ENCODE measurements around the gene UBAP1.
"Not testable (repeated sequence)": the region's sequence is repeated elsewhere in the genome, so short reads cannot be mapped to it uniquely, and the experiment has no call there.

Gene UBAP1

DNA sequence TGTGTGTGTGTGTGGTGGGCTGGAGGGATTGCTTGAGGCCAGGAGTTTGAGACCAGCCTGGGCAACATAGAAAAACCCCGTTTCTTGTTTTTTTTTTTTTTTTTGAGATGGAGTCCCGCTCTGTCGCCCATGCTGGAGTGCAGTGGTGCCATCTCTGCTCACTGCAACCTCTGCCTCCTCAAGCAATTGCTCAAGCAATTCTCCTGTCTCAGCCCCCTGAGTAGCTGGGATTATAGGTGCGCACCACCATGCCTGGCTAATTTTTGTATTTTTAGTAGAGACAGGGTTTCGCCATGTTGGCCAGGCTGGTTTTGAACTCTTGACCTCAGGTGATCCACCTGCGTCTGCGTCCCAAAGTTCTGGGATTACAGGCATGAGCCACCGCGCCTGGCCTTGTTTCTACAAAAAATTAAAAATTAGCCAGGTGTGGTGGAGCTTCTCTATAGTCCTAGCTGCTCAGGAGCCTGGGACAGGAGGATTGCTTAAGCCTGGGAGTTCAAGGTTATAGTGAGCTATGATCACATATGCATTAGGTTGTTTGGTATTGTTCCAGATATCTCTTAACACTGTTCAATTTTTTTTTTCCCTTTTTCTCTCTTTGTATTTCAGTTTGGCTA is 47.4 kb downstream of the UBAP1 start:
- not testable (repeated sequence) for DNase-seq

DNA sequence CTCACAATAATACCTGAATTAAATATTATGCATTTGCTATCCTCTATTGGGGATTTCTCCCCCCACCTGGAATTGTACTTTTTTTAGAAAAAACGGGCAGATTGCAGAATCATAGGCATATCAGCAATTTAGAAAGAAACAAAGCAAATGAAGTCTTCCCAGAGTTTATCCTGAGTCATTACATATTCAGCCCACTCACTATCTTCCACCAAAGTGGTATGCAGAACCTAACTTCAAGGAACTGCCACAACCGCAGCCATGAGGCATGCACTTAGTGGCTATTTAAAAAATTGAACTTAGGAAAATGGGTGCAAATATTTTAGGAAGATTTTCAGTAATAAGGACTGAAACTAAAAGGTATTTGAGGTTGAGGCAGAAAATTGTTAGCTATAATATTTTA is 48.6 kb downstream of the UBAP1 start:
- peak; percentile 31 for DNase-seq

DNA sequence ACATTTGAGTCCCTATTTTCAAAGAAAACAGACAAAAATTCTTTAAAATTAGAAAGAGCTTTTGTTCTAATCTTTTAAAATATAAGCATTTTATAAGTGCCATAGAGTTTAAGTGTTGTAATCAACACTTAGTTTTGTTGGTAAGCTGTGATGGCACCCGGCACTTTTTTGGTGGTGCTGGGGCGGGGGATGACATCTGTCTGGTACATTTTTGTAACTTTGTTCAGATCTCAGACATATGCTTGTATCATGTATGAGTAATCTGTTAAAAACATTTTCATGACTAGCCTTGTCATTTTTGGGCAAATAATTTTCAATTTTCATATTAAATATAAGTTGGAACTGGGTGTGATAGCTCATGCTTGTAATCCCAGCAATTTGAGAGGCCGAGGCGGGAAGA is 51.7 kb downstream of the UBAP1 start:
- no peak for DNase-seq

DNA sequence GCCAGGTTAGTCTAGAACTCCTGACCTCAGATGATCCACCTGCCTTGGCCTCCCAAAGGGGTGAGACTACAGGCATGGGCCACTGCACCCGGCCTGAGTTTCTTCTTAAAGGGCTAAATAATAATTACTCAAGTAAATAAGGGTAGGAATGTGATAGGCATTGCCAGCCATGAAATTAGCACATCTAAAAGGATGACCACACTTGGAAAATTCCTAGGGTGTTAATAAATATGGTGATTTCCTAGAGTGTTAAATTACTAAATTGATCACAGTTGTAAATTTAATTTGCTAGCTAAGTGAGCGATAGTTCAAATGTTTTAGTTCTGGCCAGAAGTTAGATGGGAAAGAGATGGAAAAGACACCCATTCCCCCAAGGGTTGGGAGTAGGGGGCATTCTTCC is 53.4 kb downstream of the UBAP1 start:
- DNase-seq, result no peak

DNA sequence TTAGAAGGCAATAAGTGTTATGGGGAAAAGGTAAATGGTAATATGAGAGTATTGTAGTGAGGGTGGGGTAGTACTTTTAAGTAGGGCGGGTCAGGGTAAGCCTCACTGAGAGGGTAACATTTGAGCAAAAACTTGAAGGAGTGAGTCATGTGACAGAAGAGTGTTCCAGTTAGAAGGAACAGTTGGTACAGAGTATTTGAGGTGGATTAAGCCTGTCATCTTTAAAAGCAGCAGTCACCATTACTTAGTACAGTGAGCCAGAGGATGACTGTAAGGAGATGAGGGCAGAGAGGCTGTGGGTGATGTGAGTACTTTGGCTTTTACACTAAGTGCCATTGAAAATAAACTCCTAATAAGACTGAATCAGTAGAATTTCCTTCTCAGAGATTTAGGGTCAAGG is 54.8 kb downstream of the UBAP1 start:
- no peak for DNase-seq

DNA sequence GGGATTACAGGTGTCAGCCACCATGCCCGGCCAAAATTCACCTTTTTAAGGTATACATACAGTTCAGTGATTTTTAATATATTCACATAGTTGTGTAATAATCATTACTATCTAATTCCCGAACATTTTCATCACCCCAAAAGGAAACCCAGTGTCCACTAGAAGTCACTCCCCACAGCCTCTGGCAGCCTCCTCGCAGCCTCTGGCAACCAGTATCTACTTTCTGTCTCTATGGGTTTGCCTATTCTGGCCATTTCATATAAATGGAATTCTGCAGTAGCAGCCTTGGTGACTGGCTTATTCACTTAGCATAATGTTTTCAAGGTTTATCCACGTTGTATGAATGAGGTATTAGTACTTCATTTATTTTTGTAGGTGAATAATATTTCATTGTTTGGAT is 59.0 kb downstream of the UBAP1 start:
- DNase-seq, result no peak

DNA sequence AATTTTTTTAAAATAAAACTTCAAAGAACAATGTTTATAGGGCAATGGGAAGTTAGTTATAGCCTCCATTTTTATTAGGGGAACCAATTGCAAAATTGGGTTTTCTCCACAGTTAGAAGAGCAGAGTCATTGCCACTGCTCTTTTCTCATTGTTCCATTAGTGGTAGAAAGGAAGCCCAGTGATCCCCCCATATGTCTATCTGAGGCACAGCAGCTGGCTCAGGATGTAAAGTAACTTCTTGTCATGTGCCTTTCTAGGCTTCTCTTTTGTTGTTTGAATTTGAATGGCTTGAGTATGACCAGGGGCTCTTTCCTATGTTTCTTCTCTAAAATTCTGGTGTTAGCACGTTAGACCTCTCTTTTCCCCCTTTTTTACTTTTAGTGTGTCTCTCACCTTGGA is 61.2 kb downstream of the UBAP1 start:
- DNase-seq, result no peak

DNA sequence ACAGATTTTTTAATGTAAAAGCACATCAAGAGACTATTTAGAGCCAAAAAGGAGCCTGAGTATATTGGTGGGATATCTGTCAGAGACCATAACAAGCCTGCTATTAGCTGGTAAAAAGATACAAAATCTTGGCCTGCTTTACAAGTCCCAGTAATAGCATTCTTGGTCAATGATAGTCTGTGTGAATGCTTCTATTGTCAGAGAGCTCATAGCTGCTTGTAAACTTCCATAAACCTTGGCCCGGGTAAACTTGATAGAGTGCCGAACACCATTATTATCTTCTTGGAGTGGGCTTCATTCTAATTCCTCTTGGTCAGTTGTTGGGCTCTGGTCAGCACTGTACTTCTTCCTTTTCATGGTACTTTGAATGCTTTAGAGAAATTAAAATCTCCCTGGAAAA is 64.0 kb downstream of the UBAP1 start:
- no peak for DNase-seq

DNA sequence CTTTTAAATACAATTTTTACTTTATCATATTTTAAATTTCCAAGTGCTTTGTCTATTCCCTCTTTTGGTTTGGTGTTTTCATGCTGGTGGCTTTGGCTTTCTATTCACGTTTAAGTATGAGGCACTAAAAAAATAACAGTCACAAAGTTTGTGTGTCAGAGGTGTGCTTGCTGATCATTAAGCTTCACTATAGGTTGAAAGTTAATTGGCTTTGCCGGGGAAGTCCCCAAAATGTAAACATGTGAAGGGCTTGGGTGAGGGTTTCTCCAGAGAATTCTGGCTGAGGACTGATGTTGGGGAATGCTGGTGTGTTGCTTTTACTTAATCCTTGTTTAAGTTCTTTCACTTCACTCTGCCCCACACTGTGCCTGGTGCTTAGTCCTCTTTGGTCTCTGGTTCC is 66.4 kb downstream of the UBAP1 start:
- not testable (repeated sequence) for DNase-seq

DNA sequence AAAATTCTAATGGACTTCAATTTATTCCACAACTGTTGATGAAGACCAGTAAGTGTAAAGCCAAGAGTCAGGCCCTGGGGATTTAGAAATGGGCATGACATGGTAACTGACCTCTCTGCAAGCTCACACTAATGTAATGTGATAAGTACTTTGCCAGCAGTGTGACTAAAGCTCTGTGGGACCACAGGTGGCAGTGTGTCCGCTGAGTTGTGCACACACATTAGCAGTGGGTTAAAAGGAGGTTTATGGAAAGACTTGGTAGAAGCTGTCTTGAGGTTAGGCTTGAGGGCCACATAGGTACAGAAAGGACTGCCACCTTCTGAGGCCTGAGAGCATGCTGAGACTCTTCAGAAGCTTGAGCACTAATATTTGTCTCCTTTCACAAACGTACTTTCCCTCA is 67.6 kb downstream of the UBAP1 start:
- no peak for DNase-seq

DNA sequence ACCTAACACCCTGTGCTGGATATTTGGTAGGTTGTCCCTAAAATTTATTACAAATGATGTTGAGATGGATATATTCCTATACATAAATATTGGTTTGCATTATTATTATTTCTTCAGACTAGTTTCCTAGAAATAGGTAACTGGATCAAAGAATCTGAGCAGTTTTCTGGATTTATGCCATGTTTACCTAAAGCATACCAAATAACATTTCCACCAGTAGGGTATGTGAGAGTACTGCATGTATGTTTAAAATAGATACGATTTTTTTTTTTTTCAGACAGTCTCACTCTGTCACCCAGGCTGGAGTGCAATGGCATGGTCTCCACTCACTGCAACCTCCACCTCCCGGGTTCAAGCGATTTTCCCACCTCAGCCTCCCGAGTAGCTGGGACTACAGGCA is 68.9 kb downstream of the UBAP1 start:
- DNase-seq, result not testable (repeated sequence)

DNA sequence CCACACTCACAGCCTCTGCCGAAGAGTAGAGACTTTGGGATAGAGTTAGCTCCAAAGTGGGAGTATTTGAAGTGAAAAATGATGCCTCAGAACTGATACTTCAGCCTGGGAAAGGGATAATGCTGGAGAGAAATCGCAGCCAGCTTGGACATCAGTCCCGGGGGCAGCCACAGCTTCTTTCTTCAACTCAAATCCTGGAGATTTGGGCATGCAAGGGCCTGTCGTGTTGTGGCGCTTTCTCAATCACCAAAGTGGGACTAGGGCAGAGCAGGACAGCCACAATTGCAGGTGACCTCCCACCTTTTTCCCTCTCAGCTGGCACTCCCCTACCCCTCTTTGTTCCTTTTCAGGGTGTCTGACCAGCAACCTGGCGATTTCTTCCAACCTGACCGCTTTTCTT is 70.4 kb downstream of the UBAP1 start:
- DNase-seq, result no peak

DNA sequence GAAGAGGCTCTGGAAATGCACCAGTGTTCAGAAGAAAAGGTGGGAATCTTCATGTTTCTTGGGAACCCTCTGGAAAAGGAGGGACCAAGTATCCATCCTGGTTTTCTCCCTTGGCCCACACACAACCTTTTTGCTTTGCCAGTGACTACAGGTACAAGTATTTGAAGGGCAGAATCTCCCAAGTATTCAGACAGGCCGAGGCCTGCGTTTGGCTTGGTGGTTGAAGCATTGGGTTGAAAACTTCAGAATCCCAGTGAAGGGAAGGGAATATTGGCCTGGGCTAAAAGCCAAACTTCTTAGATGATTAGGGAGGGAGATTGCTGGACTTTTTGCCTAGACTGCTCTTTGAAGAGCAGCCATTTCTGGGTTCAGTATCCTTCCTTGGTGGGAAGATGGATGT is 71.9 kb downstream of the UBAP1 start:
- DNase-seq, result no peak

DNA sequence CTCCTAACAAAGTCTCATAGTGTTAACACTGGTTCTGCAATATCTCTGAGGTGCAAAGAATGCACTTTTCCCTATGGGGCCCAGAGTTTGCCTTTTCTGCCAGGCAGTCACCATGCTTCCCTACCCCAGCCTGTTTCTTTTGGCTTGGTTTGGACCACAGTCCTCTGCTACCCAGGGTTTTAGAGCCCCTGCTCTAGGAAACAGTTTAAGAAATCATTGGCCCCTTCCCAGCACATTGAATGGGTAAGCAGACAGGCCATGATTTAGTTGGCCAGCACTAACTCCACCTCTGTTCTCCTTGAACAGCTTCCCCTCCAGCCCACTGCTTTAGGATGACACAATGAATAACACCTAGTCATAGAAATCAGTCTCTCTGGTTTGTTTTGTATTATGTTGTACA is 73.2 kb downstream of the UBAP1 start:
- no peak for DNase-seq

DNA sequence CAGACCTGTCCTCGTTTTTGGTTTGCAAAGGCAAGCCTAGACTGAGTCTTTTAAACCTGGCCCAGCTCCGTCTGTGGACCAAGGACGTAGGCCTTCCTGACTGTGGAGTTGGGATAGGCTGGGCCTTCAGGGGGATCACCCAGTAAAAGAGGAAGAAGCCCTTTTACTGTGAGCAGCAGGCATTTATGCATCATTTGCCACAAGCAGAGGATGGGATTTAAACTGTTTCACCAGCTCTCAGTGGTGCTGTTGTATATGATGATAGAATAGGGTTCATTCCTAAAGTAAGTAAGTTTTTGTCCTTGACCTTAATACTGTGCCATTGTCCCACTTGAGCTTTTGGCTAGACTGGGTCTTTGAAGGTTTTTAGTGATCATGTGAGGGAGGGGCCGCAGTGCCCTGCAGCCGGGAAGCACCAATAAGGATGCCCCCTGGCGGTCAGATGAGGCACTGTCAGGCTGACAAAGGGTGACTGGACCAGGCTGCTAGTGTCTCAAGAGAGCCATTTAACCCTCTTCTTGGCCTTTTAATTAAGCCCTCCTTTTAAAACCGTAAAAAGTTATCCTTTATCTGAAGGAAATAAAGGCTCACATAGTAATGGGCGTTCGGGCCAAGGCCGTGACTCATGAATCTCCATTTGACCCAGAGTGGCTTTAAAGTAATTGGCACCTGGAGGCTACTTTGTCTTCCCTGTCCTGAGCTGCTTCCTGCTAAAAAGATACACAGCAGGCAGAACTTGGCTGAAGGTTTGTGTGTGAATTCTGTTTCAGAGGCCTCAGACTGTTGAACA is 74.0 kb downstream of the UBAP1 start:
- DNase-seq, result peak; percentile 33

DNA sequence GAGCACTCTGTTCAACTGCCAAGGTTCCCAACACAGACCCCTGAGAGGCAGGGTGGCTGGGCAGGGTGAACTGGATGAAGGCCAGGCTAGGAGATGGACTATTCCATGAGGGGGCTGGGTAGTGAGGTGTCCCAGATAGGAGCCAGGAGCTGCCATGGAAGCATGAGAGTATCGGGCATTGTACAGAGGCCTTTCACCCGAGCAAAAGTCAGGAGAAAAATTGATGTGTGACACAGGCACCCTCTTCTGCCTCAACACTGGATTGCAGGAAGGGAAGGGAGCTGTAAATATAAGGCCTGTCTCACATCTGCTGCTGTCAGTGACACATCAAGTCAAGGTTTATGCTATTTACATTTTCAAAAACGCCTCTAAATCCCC is 74.6 kb downstream of the UBAP1 start:
- peak; percentile 47 for DNase-seq

DNA sequence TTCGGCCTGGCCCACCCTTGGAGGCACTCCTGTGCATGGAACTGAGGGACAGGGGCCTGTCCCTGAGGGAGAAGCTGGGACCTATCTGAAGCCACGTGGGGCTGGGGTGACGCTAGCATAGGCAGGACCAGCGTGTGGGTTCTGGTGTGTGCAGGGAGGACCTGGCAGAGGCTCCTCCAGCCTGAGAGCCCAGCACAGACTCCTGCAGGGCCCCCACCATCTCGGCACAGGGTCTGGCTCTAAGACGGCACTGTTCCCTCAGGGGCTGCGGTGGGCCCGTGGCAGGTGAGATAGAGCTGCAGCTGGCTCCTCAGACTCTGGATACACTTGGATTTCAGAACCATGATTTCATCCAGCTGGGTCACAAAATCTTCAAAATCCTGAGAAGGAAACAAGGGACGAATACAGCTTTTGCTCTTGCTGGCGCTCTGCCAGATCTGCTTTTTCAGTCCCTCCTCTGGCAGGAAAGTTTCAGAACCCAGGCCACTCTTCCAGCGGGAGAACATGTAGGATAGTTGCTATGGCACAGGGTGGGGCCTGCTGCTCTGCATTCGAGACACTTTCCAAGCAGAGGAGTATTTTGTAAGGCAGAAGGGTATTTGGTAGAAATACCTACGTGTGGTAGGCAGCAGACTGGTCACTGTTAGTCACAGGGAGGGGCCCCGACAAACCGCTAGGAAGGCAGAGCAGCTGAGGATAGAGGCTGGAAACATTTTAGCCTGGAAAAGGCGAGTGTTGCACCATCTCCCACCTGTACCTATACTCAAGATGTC is 75.5 kb downstream of the UBAP1 start:
- DNase-seq, result peak; percentile 52

DNA sequence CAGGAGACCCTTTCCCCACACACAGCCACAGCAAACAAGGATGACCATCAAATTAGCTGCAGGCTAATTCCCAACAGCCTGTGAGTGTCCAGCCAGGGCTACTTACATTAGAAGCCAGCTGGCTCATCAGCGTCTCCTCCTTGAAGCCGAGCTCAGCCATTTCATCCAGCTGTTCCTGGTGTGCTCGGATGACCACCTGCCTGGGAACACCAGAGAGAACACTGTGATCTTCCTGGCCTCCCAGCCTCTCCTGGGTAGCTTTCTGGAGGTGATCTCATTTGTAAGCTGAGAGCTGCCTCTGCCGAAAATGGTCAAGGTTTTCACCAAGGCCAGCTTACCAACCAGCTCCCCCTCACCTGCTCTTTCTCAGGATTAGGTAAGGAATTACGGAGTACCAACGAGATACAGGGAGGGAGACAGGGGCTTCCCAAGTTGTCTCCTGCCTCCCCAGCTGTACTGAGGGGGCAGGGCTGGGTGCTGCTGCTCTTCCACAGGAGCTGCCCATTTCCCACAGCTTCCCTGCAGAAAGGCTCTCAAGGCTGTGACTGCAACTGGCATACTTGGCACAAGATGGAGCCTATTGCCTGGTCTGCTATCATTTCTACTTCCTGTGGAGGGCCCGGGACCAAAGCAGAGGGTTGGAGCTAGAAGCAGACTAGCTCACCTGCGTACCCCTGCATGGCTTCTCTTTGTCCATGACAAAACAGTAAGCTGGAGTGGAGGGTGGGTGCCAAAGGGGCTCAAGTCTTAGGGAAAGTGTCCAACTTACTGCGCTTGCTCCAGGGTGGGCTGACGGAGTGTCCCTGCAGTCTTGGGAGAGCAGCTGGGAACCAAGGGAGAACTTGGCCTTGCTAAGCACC is 76.4 kb downstream of the UBAP1 start:
- no peak for DNase-seq

DNA sequence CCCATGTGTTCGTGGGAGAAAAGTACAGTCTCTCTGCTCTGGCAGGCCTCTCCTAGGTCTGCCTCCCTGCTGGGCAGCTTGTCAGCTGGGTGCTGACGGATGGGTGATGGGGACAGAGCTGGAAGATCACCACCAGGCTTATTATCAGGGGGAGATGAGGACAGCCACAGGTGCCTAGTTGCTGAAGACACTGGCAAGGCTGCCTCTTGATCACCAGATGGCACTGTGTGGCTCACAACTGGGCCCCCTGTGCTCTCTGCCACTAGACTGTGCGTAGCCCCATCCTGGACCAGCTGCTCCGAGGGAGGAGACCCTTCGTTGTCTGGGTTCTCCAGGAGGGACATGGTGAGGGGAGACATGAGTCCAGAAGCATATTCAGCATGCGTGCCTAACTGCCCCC is 77.3 kb downstream of the UBAP1 start:
- no peak for DNase-seq

DNA sequence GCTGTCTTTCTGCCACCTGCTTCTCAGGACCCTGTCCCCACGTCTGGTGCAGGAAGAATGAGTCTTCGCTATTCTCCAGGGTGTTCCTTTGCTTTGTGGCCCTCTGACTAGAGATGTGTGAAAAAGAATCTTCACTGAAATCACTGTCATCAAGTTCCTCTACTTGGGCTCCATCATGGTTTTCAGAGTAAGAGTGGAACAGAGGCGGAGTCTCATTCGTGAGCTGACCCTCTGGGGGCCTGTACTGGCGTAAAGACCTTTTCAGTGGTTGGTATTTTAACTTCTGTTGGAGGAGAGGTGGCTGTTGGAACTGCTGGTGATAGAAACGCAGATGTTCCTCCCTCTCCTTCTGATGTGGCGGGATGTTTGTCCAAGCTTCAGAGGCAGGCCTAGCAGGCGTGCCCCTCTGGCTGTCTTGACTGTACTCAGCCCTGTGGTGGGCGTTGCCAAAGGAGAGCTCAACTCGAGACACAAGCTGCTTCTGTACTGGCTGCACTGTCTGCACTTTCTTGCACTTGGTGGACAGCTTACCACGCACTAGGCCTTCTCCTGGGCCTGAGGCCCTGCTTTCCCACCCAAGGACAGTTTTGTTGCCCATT is 78.2 kb downstream of the UBAP1 start:
- DNase-seq, result no peak

DNA sequence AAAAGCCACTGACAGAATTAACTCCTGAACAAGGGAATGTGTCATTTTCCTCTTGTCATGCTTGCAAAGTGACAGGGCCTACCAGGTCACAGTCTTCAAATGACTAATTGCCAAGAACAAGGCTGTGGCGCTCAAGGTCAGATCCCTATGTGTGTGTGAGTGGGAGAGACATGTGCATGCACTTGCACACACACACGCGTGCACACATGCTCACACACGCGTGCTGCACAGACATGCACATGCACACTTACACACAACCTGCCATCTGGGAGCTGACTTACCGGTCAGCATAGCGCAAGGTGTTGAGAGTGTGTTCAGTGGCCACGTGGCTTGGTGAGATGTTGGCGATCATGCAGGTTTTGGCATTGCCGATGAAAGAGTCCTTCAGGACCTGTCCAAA is 80.5 kb downstream of the UBAP1 start:
- no peak for DNase-seq

DNA sequence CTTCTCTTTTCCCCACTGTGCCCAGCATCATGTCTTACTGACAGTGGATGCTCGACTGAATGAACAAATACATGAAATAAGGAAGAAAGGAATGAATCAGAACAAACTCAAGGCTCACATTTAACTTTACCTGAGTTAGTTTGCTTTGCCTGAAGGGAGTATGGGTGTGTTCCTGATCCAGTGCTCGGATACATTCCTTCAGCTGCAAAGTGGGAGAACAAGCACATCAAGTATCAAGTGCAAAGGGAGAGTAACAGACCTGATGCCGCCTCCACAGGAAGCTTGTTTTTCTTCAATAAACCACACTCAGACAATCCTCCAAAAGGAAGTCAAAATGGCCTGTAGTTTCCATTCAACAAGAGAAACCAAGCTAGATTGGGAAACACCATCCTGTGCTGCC is 84.1 kb downstream of the UBAP1 start:
- no peak for DNase-seq

All from fibroblast of skin of abdomen (primary cell).